ENCODE measurements around the gene CFAP43. TPM values are rescaled to one million over a fixed set of nuclear protein-coding genes. Genes with fewer than 3 reads are reported as not detected.

The CFAP43 gene, protein sequence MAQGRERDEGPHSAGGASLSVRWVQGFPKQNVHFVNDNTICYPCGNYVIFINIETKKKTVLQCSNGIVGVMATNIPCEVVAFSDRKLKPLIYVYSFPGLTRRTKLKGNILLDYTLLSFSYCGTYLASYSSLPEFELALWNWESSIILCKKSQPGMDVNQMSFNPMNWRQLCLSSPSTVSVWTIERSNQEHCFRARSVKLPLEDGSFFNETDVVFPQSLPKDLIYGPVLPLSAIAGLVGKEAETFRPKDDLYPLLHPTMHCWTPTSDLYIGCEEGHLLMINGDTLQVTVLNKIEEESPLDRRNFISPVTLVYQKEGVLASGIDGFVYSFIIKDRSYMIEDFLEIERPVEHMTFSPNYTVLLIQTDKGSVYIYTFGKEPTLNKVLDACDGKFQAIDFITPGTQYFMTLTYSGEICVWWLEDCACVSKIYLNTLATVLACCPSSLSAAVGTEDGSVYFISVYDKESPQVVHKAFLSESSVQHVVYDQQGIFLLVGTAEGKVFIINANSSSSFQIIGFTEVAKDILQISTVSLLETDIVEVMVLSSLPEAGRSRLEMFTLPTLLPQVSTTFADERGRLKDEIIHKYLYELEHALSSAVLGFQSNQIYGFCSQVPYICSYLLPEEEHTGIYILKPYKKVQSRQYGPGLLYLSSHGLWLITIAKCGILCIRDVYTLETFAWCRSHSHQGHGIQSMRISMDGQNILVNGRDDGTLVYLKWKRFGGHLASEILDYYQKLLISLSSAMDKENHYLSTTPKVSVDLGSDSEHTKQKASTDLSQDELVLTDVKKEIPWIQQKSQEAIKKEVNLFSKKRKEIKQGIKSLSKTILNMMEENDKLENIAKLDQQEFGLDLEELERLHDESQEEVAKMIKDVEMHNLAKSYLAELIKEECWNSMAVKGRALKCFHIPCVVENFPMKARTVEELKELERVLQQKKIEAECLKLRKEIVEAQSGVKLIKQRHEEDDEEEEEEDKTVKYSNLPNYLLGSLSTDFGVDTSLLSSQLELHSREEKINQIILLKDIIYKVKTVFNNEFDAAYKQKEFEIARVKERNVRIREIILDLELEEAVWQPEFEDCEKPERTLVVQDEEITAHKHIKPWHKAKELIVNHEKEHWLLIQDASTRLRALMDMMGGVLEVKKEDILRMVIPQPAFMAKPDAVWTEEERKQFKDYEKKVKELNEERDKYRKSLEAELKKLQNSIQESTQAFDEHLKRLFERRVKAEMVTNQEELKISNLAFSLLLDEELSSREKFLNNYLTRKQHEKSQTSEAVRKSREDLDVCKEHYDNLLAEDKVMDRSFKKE (N-terminal part only)
- 0.22 TPM in 1 of 2 replicates, not detected in the other for total RNA-seq

- Mint-ChIP-seq H3K27me3 (peaks cover 16% of the 10 kb centered on the region), H3K4me3 (peak within 1 kb of the TSS; percentile 83), H3K36me3 (ENCODE audit: low read depth) (no peaks in the 10 kb centered on the region), H3K9me3 (peaks cover 10% of the 10 kb centered on the region), H3K27ac (peak within 1 kb of the TSS; percentile 41), H3K4me1 (peaks cover 12% of the 10 kb centered on the region)
- ATAC-seq (ENCODE audit: low read depth) (peak; percentile 100), DNase-seq (peak; percentile 96)
- ChIA-PET CTCF (interaction anchor here (1.4 kb wide), 1 partner anchor 42 kb away, joined by 3 read pairs; no protein-coding TSS in a partner anchor), POLR2A (no interaction called here)
- intact Hi-C loops (cut with micrococcal nuclease), result loop anchor here (1.0 kb wide), 5 partner anchors 22 to 314 kb away; partner anchors contain the start of genes CFAP58, GSTO1, GSTO2 and STN1
- TF ChIP-seq, protein P1, sequence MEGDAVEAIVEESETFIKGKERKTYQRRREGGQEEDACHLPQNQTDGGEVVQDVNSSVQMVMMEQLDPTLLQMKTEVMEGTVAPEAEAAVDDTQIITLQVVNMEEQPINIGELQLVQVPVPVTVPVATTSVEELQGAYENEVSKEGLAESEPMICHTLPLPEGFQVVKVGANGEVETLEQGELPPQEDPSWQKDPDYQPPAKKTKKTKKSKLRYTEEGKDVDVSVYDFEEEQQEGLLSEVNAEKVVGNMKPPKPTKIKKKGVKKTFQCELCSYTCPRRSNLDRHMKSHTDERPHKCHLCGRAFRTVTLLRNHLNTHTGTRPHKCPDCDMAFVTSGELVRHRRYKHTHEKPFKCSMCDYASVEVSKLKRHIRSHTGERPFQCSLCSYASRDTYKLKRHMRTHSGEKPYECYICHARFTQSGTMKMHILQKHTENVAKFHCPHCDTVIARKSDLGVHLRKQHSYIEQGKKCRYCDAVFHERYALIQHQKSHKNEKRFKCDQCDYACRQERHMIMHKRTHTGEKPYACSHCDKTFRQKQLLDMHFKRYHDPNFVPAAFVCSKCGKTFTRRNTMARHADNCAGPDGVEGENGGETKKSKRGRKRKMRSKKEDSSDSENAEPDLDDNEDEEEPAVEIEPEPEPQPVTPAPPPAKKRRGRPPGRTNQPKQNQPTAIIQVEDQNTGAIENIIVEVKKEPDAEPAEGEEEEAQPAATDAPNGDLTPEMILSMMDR (IDR thresholded peaks at IDR 0.05), result no peak
Observed at GRCh38 chr10:104231784-104232612, at the start of gene CFAP43. Gene CFAP43, minus strand, starts transcription at chr10:104232364. Its CDS starts 118 bp downstream, at chr10:104232246.

DNA sequence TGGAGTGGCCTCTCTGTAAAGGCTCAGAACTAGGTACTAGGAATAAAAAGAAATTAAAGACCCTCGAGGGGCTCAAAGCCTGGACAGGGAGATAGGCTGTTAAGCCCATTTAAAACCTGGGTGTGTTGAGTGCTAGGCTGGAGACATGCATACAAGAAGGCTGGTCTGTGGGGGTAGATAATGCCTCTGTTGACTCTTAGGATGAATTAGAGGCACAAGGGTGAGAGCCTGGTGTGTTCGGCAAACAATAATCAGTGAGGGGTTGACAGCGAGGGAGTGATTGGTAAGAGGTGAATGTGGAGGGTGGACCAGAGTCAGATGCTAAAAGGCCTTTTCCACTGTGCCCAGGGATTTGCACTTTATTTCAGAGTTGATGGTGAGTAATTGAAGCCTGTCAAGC lies 49.5 kb upstream of the CFAP43 start:
- ATAC-seq (ENCODE audit: low read depth) (no peak), DNase-seq (no peak)
- intact Hi-C loops (cut with micrococcal nuclease), result no loop called here
- TF ChIP-seq, protein P1 (IDR thresholded peaks at IDR 0.05), result no peak
- no peak overlapping the region for H3K4me3 Mint-ChIP-seq
- no peaks in the 10 kb centered on the region for H3K9me3 Mint-ChIP-seq
- ChIA-PET POLR2A (no interaction called here), CTCF (interaction anchor here (1.2 to 2.3 kb wide), 4 partner anchors 8 to 68 kb away, joined by 3 to 10 read pairs (median 4); no protein-coding TSS in a partner anchor)
- no peak overlapping the region for H3K27ac Mint-ChIP-seq
- no peaks in the 10 kb centered on the region for H3K4me1 Mint-ChIP-seq
- peaks cover 10% of the 10 kb centered on the region for H3K27me3 Mint-ChIP-seq
- H3K36me3 Mint-ChIP-seq (ENCODE audit: low read depth), result no peaks in the 10 kb centered on the region

- Mint-ChIP-seq H3K36me3 (ENCODE audit: low read depth) (no peaks in the 10 kb centered on the region), H3K27ac (no peak overlapping the region), H3K27me3 (peaks cover 10% of the 10 kb centered on the region), H3K4me1 (peaks cover 4% of the 10 kb centered on the region), H3K9me3 (no peaks in the 10 kb centered on the region), H3K4me3 (no peak overlapping the region)
- ChIA-PET POLR2A (interaction anchor here (0.6 kb wide), 1 partner anchor 11 kb away, joined by 5 read pairs; no protein-coding TSS in a partner anchor), CTCF (interaction anchor here (0.9 to 2.7 kb wide), 2 partner anchors 12 to 73 kb away, joined by 3 to 14 read pairs; no protein-coding TSS in a partner anchor)
- intact Hi-C loops (cut with micrococcal nuclease), result no loop called here
- no peak for DNase-seq
- TF ChIP-seq, protein P1 (IDR thresholded peaks at IDR 0.05), result no peak
- no peak for ATAC-seq (ENCODE audit: low read depth)
Observed at GRCh38 chr10:104279550-104280259, 47.5 kb upstream of the CFAP43 start.

DNA sequence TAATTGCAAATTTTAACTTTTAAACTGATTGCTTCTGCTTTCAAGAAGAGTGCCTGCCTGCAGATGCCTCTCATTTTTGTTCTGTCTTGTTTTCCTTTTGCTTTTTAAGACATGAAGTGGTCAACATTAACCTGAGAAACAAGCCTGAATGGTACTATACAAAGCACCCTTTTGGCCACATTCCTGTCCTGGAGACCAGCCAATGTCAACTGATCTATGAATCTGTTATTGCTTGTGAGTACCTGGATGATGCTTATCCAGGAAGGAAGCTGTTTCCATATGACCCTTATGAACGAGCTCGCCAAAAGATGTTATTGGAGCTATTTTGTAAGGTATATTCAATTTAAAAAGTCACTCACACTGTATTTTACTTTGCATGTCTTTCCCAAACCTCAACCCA lies 45.6 kb upstream of the CFAP43 start:
- Mint-ChIP-seq H3K9me3 (no peaks in the 10 kb centered on the region), H3K4me3 (no peak overlapping the region), H3K36me3 (ENCODE audit: low read depth) (no peaks in the 10 kb centered on the region), H3K27ac (no peak overlapping the region), H3K4me1 (peaks cover 6% of the 10 kb centered on the region), H3K27me3 (peaks cover 14% of the 10 kb centered on the region)
- ATAC-seq (ENCODE audit: low read depth), result no peak
- TF ChIP-seq, protein P1 (IDR thresholded peaks at IDR 0.05), result no peak
- ChIA-PET CTCF (interaction anchor here (1.1 kb wide), 1 partner anchor 73 kb away, joined by 3 read pairs; no protein-coding TSS in a partner anchor), POLR2A (interaction anchor here (0.5 to 0.9 kb wide), 2 partner anchors 9 to 157 kb away, joined by 4 to 9 read pairs; partner anchors contain the start of gene GSTO2)
- DNase-seq, result no peak
- intact Hi-C loops (cut with micrococcal nuclease), result no loop called here
